Skin of body (tissue), 2 donors: ENCODE results near the gene TBC1D9. TPM values are rescaled to one million over a fixed set of nuclear protein-coding genes. Genes with fewer than 3 reads are reported as not detected.

Experiments
- DNase-seq: peaks from one replicate; lab custom pipeline; 2025; lab: John Stamatoyannopoulos, UW
- total RNA-seq: library from RNA; depleted of rRNA; stranded (reverse); fragments of >200 nt; gene quantifications from one replicate; pipeline ENCODE4 v1.2.3, GENCODE V29; 2014

The TBC1D9 gene
- total RNA-seq, 1 donor from 2014 or later, result 30.2 TPM

DNA sequence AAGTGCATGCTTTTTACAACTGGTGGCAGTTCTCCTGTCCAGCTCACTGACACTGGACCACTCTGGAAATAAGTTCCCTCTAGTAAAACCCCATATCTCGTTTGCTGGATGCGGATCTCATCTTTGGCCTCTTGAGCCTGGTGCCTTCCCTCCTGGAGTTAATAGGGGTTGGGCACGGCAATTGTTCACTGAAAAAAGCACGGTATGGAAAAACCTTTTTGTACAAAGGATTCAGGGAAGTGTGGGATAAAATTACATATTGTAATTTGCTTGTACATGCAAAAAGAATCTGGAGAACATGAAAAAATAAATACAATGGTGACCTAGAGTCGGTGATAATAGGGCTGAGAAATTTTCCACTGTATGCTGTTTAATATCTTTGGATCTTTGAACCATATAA, 30.6 kb downstream of the TBC1D9 start:
- DNase-seq, result no peak

DNA sequence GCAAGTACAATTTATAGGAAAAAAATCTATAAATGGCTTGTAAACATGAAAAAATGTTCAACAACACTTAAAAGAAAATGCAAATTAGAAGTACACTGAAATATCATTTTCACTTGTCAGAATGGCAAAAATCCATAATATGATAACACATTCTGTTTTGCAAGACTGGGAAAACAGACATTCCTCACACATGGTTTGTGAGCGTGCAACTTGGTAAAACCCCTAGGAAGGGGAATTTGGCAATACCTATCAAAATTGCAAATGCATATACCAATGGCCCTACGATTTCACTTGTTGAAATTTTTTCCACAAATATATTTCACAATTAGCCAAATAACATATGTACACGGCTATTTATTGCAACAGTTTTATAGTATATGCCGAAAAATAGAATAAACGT, 31.4 kb downstream of the TBC1D9 start:
- DNase-seq, result no peak

GRCh38 chr4:140720387-140721304, 35.5 kb downstream of the TBC1D9 start:
- no peak for DNase-seq

DNA sequence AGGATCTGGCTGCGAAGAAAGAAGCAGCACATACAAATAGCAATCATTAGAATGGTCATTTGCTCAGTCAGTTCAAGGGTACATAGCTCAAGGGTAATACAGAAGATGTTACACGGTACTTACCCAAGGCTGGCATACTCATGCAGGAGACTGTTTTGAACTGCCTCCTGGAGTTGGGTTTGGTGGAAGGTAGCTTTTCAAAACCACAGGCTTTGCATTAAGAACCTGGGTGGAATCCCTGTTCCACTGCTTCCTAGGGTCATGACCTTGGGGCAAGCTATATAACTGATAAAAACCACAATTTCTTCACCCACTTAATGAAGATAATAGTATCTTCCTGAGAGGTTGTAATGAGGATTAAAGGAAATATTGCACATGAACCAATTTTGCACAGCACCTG, 36.5 kb downstream of the TBC1D9 start:
- DNase-seq, result no peak

- DNase-seq, result no peak
These were observed 37.2 kb downstream of the TBC1D9 start for GRCh38 chr4:140719022-140719421.

DNA sequence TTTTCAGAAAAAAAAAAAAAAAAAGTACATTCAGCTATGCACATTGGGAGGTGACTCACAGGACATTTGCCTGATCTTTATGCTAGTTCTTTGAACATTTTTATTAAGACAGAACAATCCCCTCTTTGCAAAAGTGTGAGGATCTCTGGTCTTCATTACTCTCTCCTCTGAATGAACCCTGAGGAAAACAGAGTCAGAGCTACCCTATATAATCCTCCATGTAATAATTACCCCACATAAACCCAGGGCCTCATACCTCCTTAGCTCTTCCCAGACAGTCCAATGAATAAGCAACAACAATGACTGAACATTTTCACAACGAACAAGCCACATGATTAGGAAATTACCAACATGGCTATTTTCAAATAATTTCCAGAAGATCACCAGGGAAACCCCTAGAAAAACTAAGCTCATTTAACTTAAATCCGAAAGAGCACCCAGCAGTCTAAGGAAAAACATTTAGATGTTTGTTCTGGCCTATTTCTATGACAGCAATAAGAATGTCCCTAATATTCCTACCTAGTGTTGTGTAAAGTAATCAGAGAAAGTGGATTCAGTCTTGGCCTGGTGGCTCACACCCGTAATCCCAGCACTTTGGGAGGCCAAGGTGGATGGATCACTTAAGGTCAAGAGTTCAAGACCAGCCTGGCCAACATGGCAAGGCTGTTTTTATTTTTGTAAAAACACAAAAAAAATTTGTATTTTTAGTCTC, 37.8 kb downstream of the TBC1D9 start:
- DNase-seq, result no peak

DNA sequence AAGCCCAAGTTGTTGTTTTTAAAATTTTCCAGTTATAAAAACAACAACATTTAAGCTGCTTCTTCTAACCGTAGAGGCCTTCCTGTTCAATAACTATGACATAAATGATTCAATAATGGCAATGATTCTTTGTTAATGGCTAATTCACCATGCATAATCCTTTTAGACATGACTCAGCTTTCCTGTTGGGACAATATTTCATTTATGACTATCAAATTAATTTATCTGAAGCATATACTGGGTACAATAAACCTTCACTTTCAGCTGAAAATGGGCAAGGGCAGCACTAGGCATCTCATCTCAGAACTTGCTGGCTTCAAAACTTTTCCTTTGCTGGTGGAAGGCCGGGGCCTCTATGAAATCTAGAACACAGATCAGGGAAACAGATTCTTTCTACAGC, 38.9 kb downstream of the TBC1D9 start:
- no peak for DNase-seq

DNA sequence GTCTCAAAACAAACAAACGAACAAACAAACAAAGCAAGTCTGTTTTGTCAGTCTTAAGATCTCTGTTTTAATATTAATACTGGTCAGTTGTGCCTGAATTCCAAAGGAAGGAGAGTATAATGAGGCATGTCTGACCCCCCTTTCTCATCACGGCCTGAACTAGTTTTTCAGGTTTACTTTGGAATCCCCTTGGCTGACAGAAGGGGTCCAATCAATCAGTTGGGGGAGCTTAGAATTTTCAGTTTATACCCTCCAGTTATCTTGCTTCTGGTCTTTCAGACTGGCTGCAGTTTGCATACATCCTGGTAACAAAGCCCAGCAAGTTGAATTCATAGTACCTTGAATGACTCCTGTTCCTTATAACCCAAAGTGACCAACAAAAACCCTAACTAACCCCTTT, 41.1 kb downstream of the TBC1D9 start:
- DNase-seq, result no peak

DNA sequence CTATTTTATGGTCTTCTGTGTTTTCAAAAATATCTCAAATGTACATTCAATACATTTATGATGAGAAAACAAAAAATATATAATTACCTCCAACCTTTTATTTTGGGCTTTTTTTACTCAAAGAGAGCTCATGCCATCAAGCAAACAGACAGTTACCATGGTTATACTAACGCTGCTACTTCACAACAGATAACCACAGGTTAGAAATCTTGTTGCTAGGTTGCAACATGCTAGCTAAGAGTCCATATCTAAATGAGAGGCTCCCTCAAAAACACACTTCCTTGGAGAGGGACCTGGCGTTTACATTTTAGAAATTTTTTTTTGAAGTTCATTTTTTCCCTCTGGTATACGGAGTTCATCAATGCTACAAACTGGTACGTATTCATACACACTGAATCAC, 44.3 kb downstream of the TBC1D9 start:
- no peak for DNase-seq

GRCh38 chr4:140710908-140711622, 45.1 kb downstream of the TBC1D9 start:
- DNase-seq, result no peak

GRCh38 chr4:140707325-140707724, 48.9 kb downstream of the TBC1D9 start:
- DNase-seq, result no peak

DNA sequence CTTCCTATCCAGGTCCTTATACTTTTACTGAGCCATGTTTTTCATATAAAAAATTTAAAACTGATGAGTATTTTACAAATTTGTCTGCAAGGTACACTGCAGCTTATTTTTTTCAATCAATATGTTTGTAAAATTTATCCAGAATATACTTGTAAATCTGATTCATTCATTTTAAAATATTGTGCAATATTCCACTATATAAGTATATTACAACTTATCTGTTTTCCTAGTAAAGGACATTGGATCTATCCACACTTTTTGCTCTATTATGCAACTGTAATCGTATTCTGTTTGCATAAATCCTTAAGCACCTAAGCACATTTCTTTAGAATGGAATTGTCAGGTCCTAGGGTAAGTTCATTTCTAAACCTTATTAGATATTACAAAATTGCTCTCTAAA, 49.5 kb downstream of the TBC1D9 start:
- no peak for DNase-seq

DNA sequence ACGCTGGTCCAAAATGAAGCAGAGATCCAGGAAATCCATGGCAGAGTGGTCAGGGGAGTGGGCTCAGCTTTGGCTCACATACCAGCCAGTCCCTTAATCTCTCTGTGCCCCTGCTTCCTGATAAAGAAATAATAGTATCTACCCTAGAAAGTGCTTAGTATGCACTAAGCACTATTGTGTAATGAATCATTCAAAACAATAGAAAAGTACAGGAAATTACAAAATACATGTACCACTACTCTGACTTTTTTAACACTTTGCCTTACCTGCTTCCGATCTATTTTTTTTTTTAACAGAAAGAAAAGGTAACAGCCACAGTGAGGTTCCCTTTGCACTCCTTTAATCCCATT, 49.9 kb downstream of the TBC1D9 start:
- no peak for DNase-seq

DNA sequence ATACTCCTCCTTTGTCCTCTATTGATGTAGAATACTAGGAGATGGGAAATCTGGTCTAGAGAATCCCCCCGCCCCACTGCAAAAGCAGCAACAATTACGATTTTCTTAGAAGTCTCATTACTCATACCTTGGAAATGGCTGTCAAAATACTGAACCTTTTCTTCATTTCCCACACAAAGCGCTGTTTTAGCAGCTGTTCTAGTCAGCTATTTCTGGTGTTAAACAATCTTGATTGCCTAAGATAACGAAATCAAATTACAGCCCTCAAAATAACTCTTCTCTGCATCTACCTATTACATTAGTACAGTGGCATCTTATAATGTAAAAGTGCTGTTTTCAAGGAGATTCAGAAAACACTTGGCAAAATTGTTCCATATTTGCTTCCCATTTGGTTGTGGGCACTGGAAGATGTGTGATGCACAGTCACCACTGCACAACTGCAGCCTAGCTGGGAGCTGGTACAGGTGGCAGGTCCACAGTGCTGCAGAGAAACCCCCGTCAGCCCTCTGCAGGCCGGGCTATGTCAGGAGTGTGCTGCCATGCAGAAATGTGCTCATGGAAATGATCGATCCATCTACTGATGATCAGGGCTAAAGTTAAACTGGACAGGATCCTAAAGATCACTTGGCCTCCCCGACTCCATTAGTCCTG, 50.4 kb downstream of the TBC1D9 start:
- no peak for DNase-seq

- DNase-seq, result no peak
These were observed 51.2 kb downstream of the TBC1D9 start for GRCh38 chr4:140704964-140705363.

GRCh38 chr4:140704392-140704960, 51.7 kb downstream of the TBC1D9 start:
- DNase-seq, result no peak

DNA sequence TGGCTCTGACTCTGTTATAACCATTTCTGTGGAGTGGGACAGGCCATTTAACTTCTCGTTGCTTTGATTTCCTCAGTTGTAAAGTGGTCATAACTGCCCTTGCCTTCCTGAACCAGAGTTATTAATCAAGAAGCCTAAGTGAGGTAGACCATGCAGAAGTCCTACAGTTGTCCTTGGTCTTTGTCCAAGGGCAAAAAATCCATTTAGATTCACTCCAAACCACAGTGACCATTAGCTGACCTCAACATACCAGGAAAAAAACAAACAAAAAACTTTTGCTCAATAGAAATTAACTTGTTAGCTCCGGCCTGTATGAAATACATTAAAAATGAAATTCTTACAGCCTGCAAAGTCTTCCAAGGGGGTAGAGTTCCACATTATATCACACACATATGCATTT, 52.7 kb downstream of the TBC1D9 start:
- no peak for DNase-seq

GRCh38 chr4:140702096-140702757, 54.0 kb downstream of the TBC1D9 start:
- no peak for DNase-seq

- DNase-seq, result no peak
These were observed 55.1 kb downstream of the TBC1D9 start for GRCh38 chr4:140701071-140701470.

DNA sequence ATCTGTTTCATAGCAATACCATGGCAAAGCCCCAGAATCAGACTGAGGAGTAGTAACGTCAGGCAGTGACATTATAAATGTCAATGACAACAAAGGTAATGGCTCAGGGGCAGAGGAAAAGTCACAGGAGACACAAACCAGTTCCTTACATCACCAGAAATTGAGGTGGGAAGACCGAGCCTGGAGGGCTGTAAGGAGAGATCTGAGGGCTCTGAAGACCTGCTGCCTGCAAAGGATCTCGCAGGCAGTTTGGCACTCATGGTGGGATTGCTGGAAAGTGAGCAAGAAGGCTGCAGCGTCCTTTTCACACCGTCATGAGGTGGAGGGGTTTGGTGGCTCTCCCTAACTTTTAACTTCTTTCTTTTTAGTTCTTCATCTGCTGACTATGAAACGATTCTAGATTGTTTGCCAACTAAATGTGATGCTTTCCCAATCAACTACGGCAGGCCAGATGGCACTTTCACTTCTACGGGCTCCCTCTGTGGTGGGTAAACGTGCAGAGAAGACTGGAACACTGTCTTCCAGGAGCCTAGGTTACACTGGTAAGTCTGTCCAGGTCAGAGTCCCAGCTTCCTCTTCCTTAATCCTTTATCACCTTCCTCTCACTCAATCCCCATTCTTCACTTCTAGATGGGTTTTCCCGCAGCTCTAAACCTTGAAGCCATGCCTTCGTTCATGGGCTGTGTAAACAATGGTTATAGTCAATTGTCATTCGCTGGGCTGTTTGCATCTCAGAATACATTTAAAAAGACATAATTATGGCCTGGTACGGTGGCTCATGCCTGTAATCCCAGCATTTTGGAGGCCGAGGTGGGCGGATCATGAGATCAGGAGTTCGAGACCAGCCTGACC, 58.2 kb downstream of the TBC1D9 start:
- no peak for DNase-seq
